ENCODE measurements around the gene ELSPBP1. TPM values are rescaled to one million over a fixed set of nuclear protein-coding genes. Genes with fewer than 3 reads are reported as not detected.

ELSPBP1 gene
- total and polyA plus RNA-seq, 2 experiments from 2014 or later, result not detected

DNA sequence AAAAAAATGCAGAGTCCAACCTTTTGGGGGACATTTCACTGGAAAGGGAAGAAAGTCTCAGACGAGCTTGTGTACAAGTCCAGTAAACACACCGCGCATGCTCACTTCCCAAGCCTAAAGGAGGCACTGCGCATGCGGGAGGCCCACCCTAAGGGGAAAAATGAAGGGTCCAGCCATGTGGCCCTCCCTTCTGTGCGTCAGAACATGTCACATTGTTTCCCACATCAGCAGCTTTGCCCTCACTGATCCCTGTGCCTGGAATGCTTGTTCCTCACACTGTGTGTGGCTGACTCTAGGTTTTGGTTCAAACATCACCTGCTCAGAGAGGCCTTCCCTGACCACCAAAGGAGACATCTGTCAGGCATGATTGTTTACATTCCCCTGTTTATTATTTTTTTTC is 4.4 kb downstream of the ELSPBP1 start:
- Mint-ChIP-seq H3K9me3 (peaks cover 11% of the 10 kb centered on the region; the same call in 2 of the 3 replicates), H3K36me3 (ENCODE audit: low read depth) (no peaks in the 10 kb centered on the region)

More for the DNA sequence above, 4.4 kb downstream of the ELSPBP1 start:
- no peaks in the 10 kb centered on the region for H3K36me3 ChIP-seq (ENCODE audit: insufficient read depth)
- no peaks in the 10 kb centered on the region for H3K27me3 ChIP-seq (ENCODE audit: insufficient read depth)
- no peak for ATAC-seq
- Mint-ChIP-seq H3K4me1 (no peaks in the 10 kb centered on the region), H3K27me3 (ENCODE audit: insufficient read depth, low read depth, poor library complexity) (peaks cover 9% of the 10 kb centered on the region), H3K4me3 (no peak overlapping the region), H3K27ac (no peak overlapping the region)
- no peak overlapping the region for H2AFZ ChIP-seq
- H3K4me3 ChIP-seq, result no peak overlapping the region
- no peaks in the 10 kb centered on the region for H3K79me2 ChIP-seq (replicated peaks; ENCODE audit: insufficient read depth)
- TF ChIP-seq, protein P1, sequence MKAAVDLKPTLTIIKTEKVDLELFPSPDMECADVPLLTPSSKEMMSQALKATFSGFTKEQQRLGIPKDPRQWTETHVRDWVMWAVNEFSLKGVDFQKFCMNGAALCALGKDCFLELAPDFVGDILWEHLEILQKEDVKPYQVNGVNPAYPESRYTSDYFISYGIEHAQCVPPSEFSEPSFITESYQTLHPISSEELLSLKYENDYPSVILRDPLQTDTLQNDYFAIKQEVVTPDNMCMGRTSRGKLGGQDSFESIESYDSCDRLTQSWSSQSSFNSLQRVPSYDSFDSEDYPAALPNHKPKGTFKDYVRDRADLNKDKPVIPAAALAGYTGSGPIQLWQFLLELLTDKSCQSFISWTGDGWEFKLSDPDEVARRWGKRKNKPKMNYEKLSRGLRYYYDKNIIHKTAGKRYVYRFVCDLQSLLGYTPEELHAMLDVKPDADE (IDR thresholded peaks at IDR 0.05), result no peak
- TF ChIP-seq EZH2 (IDR thresholded peaks at IDR 0.05; ENCODE audit: low read depth, unreplicated experiment) (no peak), POLR2AphosphoS5 (IDR thresholded peaks at IDR 0.05; ENCODE audit: low read depth) (no peak), CREB1 (CRISPR knock-in tag; IDR thresholded peaks at IDR 0.05; ENCODE audit: low read depth) (no peak), EZH2phosphoT487 (IDR thresholded peaks at IDR 0.05; ENCODE audit: unreplicated experiment) (no peak), STAT1 (IDR thresholded peaks at IDR 0.05; ENCODE audit: unreplicated experiment) (no peak), ZNF114 (CRISPR knock-in tag; IDR thresholded peaks at IDR 0.05) (no peak), ZNF331 (CRISPR knock-in tag; IDR thresholded peaks at IDR 0.05; ENCODE audit: low read depth) (no peak), NANOG (IDR thresholded peaks at IDR 0.05; ENCODE audit: borderline replicate concordance) (no peak), JUNB (IDR thresholded peaks at IDR 0.05; ENCODE audit: unreplicated experiment) (no peak)
- TF ChIP-seq, protein P2, sequence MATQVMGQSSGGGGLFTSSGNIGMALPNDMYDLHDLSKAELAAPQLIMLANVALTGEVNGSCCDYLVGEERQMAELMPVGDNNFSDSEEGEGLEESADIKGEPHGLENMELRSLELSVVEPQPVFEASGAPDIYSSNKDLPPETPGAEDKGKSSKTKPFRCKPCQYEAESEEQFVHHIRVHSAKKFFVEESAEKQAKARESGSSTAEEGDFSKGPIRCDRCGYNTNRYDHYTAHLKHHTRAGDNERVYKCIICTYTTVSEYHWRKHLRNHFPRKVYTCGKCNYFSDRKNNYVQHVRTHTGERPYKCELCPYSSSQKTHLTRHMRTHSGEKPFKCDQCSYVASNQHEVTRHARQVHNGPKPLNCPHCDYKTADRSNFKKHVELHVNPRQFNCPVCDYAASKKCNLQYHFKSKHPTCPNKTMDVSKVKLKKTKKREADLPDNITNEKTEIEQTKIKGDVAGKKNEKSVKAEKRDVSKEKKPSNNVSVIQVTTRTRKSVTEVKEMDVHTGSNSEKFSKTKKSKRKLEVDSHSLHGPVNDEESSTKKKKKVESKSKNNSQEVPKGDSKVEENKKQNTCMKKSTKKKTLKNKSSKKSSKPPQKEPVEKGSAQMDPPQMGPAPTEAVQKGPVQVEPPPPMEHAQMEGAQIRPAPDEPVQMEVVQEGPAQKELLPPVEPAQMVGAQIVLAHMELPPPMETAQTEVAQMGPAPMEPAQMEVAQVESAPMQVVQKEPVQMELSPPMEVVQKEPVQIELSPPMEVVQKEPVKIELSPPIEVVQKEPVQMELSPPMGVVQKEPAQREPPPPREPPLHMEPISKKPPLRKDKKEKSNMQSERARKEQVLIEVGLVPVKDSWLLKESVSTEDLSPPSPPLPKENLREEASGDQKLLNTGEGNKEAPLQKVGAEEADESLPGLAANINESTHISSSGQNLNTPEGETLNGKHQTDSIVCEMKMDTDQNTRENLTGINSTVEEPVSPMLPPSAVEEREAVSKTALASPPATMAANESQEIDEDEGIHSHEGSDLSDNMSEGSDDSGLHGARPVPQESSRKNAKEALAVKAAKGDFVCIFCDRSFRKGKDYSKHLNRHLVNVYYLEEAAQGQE (IDR thresholded peaks at IDR 0.05; ENCODE audit: unreplicated experiment), result no peak
- TF ChIP-seq, protein P3, sequence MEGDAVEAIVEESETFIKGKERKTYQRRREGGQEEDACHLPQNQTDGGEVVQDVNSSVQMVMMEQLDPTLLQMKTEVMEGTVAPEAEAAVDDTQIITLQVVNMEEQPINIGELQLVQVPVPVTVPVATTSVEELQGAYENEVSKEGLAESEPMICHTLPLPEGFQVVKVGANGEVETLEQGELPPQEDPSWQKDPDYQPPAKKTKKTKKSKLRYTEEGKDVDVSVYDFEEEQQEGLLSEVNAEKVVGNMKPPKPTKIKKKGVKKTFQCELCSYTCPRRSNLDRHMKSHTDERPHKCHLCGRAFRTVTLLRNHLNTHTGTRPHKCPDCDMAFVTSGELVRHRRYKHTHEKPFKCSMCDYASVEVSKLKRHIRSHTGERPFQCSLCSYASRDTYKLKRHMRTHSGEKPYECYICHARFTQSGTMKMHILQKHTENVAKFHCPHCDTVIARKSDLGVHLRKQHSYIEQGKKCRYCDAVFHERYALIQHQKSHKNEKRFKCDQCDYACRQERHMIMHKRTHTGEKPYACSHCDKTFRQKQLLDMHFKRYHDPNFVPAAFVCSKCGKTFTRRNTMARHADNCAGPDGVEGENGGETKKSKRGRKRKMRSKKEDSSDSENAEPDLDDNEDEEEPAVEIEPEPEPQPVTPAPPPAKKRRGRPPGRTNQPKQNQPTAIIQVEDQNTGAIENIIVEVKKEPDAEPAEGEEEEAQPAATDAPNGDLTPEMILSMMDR (conservative IDR thresholded peaks at IDR 0.05; ENCODE audit: low read depth in 2 of 2), result no peak
- TF ChIP-seq, protein P4, sequence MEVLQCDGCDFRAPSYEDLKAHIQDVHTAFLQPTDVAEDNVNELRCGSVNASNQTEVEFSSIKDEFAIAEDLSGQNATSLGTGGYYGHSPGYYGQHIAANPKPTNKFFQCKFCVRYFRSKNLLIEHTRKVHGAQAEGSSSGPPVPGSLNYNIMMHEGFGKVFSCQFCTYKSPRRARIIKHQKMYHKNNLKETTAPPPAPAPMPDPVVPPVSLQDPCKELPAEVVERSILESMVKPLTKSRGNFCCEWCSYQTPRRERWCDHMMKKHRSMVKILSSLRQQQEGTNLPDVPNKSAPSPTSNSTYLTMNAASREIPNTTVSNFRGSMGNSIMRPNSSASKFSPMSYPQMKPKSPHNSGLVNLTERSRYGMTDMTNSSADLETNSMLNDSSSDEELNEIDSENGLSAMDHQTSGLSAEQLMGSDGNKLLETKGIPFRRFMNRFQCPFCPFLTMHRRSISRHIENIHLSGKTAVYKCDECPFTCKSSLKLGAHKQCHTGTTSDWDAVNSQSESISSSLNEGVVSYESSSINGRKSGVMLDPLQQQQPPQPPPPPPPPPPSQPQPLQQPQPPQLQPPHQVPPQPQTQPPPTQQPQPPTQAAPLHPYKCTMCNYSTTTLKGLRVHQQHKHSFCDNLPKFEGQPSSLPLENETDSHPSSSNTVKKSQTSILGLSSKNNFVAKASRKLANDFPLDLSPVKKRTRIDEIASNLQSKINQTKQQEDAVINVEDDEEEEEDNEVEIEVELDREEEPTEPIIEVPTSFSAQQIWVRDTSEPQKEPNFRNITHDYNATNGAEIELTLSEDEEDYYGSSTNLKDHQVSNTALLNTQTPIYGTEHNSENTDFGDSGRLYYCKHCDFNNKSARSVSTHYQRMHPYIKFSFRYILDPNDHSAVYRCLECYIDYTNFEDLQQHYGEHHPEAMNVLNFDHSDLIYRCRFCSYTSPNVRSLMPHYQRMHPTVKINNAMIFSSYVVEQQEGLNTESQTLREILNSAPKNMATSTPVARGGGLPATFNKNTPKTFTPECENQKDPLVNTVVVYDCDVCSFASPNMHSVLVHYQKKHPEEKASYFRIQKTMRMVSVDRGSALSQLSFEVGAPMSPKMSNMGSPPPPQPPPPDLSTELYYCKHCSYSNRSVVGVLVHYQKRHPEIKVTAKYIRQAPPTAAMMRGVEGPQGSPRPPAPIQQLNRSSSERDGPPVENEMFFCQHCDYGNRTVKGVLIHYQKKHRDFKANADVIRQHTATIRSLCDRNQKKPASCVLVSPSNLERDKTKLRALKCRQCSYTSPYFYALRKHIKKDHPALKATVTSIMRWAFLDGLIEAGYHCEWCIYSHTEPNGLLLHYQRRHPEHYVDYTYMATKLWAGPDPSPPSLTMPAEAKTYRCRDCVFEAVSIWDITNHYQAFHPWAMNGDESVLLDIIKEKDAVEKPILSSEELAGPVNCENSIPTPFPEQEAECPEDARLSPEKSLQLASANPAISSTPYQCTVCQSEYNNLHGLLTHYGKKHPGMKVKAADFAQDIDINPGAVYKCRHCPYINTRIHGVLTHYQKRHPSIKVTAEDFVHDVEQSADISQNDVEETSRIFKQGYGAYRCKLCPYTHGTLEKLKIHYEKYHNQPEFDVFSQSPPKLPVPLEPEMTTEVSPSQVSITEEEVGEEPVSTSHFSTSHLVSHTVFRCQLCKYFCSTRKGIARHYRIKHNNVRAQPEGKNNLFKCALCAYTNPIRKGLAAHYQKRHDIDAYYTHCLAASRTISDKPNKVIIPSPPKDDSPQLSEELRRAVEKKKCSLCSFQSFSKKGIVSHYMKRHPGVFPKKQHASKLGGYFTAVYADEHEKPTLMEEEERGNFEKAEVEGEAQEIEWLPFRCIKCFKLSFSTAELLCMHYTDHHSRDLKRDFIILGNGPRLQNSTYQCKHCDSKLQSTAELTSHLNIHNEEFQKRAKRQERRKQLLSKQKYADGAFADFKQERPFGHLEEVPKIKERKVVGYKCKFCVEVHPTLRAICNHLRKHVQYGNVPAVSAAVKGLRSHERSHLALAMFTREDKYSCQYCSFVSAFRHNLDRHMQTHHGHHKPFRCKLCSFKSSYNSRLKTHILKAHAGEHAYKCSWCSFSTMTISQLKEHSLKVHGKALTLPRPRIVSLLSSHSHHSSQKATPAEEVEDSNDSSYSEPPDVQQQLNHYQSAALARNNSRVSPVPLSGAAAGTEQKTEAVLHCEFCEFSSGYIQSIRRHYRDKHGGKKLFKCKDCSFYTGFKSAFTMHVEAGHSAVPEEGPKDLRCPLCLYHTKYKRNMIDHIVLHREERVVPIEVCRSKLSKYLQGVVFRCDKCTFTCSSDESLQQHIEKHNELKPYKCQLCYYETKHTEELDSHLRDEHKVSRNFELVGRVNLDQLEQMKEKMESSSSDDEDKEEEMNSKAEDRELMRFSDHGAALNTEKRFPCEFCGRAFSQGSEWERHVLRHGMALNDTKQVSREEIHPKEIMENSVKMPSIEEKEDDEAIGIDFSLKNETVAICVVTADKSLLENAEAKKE (CRISPR knock-in tag; IDR thresholded peaks at IDR 0.05), result no peak
- no peak overlapping the region for H3K4me2 ChIP-seq
- H4K20me1 ChIP-seq (replicated peaks; ENCODE audit: insufficient read depth), result no peaks in the 10 kb centered on the region
- DNase-seq (ENCODE audit: low spot score), result no peak
- no peaks in the 10 kb centered on the region for H3F3A ChIP-seq (replicated peaks; ENCODE audit: low read depth)
- H3K4me1 ChIP-seq (ENCODE audit: insufficient read depth), result no peaks in the 10 kb centered on the region
- H3K9me2 ChIP-seq (ENCODE audit: insufficient read depth), result peaks cover 16% of the 10 kb centered on the region; the same call in 1 of the 2 replicates
- H3K27ac ChIP-seq (ENCODE audit: low read depth), result no peak overlapping the region
